ENCODE results near the gene NCOA6.
A peak's percentile ranks its signal among the peaks of the same experiment; 100 is the strongest.
"Not testable (repeated sequence)": the region's sequence is repeated elsewhere in the genome, so short reads cannot be mapped to it uniquely, and the experiment has no call there.

The NCOA6 gene

GRCh38 chr20:34717230-34718095, 108.0 kb downstream of the NCOA6 start:
- DNase-seq, result no peak

GRCh38 chr20:34716921-34717229, 108.6 kb downstream of the NCOA6 start:
- no peak for DNase-seq

- no peak for DNase-seq
Measured at GRCh38 chr20:34715384-34715783, 110.1 kb downstream of the NCOA6 start.

- not testable (repeated sequence) for DNase-seq
Measured at GRCh38 chr20:34713944-34714515, 111.4 kb downstream of the NCOA6 start.

GRCh38 chr20:34713194-34713943, 112.1 kb downstream of the NCOA6 start:
- no peak for DNase-seq

- no peak for DNase-seq
Measured at GRCh38 chr20:34712525-34713192, 112.8 kb downstream of the NCOA6 start.

- DNase-seq, result no peak
Measured at GRCh38 chr20:34711813-34712430, 113.5 kb downstream of the NCOA6 start.

- DNase-seq, result peak; percentile 10
Measured at GRCh38 chr20:34710861-34711574, 114.4 kb downstream of the NCOA6 start.

GRCh38 chr20:34710568-34710839, 114.9 kb downstream of the NCOA6 start:
- no peak for DNase-seq

GRCh38 chr20:34709831-34710567, 115.5 kb downstream of the NCOA6 start:
- peak; percentile 95 for DNase-seq

GRCh38 chr20:34709044-34709830, 116.2 kb downstream of the NCOA6 start:
- DNase-seq, result peak; percentile 91

GRCh38 chr20:34708621-34709043, 116.8 kb downstream of the NCOA6 start:
- peak; percentile 61 for DNase-seq

GRCh38 chr20:34706912-34707784, 118.3 kb downstream of the NCOA6 start:
- DNase-seq, result no peak

GRCh38 chr20:34706302-34706875, 119.1 kb downstream of the NCOA6 start:
- no peak for DNase-seq

GRCh38 chr20:34705397-34706301, 119.8 kb downstream of the NCOA6 start:
- DNase-seq, result no peak

GRCh38 chr20:34705008-34705396, 120.4 kb downstream of the NCOA6 start:
- no peak for DNase-seq

GRCh38 chr20:34704177-34705007, 121.1 kb downstream of the NCOA6 start, which contains the start of gene TP53INP2:
Gene TP53INP2, plus strand, starts transcription at chr20:34704344. Its CDS starts 4,396 bp downstream, at chr20:34708740.
- DNase-seq, result peak; percentile 94
